ENCODE measurements around the gene INO80D.
"Not testable (repeated sequence)": the region's sequence is repeated elsewhere in the genome, so short reads cannot be mapped to it uniquely, and the experiment has no call there.

The INO80D gene

GRCh38 chr2:205976934-205977659, 108.9 kb downstream of the INO80D start:
- H3K27ac ChIP-seq (replicated peaks); DNase-seq (ENCODE audit: low read depth in 1 of 2, low spot score in 1 of 2); H3K4me3 ChIP-seq (replicated peaks; ENCODE audit: insufficient read depth, low read length); H3K27me3 ChIP-seq (ENCODE audit: insufficient read depth, poor library complexity, severe bottlenecking): not testable (repeated sequence)

- Histone ChIP-seq H3K4me3 (replicated peaks; ENCODE audit: insufficient read depth, low read length) (no peak overlapping the region), H3K27me3 (ENCODE audit: insufficient read depth, poor library complexity, severe bottlenecking) (no peaks in the 10 kb centered on the region), H3K27ac (replicated peaks) (no peak overlapping the region)
- TF ChIP-seq GABPA (IDR thresholded peaks at IDR 0.05; ENCODE audit: low read depth) (no peak), SPI1 (IDR thresholded peaks at IDR 0.05; ENCODE audit: borderline replicate concordance, low read depth) (no peak)
- no peak for DNase-seq (ENCODE audit: low read depth in 1 of 2, low spot score in 1 of 2)
These were observed 109.7 kb downstream of the INO80D start for GRCh38 chr2:205976120-205976814.

DNA sequence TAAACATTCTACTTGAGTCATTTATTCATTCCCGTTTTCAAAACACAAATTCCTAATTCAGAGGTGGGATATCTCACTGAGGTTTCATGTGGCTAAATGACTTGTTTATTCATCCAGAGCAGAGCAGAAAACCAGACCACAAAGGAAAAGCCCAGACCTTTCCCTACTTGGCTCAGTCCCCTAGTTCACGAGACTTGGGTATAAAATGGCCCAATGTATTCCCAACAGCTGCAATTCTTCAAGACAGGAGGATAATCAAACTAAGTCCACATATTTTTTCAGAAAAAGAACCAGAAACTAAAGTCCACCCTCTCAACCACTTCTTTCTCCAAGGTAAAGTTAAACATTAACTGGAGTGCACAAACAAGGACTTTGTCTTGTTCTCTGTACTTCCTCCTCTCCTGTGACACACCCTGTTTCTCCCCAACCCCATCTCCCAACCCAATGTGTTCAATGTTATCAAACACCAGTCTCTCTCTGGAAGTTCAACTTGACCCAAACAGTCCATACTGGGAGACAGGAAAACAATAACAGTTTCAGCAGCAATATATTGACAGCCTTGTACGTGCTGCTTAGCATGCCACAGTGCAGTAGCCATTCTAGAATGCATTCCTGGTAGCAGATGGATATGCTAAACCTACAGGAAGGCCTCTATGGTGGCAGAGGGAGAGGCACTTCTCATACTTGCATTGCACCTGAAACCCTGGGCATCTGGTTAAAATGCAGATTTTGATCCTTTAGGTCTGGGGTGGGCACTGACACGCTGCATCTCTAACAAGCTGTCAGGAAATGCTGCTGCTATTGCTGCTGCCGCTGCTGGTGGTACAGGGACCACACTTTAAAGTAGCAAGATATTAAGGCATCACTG, 110.7 kb downstream of the INO80D start:
- no peak for DNase-seq (ENCODE audit: low read depth in 1 of 2, low spot score in 1 of 2)
- Histone ChIP-seq H3K27ac (replicated peaks) (no peak overlapping the region), H3K4me3 (replicated peaks; ENCODE audit: insufficient read depth, low read length) (no peak overlapping the region), H3K27me3 (ENCODE audit: insufficient read depth, poor library complexity, severe bottlenecking) (no peaks in the 10 kb centered on the region)
- TF ChIP-seq GABPA (IDR thresholded peaks at IDR 0.05; ENCODE audit: low read depth) (no peak), SPI1 (IDR thresholded peaks at IDR 0.05; ENCODE audit: borderline replicate concordance, low read depth) (no peak), POLR2AphosphoS5 (IDR thresholded peaks at IDR 0.05; ENCODE audit: low read depth) (no peak)
- TF ChIP-seq, protein P1, sequence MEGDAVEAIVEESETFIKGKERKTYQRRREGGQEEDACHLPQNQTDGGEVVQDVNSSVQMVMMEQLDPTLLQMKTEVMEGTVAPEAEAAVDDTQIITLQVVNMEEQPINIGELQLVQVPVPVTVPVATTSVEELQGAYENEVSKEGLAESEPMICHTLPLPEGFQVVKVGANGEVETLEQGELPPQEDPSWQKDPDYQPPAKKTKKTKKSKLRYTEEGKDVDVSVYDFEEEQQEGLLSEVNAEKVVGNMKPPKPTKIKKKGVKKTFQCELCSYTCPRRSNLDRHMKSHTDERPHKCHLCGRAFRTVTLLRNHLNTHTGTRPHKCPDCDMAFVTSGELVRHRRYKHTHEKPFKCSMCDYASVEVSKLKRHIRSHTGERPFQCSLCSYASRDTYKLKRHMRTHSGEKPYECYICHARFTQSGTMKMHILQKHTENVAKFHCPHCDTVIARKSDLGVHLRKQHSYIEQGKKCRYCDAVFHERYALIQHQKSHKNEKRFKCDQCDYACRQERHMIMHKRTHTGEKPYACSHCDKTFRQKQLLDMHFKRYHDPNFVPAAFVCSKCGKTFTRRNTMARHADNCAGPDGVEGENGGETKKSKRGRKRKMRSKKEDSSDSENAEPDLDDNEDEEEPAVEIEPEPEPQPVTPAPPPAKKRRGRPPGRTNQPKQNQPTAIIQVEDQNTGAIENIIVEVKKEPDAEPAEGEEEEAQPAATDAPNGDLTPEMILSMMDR (IDR thresholded peaks at IDR 0.05; ENCODE audit: insufficient read depth, low read length), result no peak
- TF ChIP-seq, protein P2, sequence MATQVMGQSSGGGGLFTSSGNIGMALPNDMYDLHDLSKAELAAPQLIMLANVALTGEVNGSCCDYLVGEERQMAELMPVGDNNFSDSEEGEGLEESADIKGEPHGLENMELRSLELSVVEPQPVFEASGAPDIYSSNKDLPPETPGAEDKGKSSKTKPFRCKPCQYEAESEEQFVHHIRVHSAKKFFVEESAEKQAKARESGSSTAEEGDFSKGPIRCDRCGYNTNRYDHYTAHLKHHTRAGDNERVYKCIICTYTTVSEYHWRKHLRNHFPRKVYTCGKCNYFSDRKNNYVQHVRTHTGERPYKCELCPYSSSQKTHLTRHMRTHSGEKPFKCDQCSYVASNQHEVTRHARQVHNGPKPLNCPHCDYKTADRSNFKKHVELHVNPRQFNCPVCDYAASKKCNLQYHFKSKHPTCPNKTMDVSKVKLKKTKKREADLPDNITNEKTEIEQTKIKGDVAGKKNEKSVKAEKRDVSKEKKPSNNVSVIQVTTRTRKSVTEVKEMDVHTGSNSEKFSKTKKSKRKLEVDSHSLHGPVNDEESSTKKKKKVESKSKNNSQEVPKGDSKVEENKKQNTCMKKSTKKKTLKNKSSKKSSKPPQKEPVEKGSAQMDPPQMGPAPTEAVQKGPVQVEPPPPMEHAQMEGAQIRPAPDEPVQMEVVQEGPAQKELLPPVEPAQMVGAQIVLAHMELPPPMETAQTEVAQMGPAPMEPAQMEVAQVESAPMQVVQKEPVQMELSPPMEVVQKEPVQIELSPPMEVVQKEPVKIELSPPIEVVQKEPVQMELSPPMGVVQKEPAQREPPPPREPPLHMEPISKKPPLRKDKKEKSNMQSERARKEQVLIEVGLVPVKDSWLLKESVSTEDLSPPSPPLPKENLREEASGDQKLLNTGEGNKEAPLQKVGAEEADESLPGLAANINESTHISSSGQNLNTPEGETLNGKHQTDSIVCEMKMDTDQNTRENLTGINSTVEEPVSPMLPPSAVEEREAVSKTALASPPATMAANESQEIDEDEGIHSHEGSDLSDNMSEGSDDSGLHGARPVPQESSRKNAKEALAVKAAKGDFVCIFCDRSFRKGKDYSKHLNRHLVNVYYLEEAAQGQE (IDR thresholded peaks at IDR 0.05; ENCODE audit: insufficient replicate concordance, low read depth), result no peak

DNA sequence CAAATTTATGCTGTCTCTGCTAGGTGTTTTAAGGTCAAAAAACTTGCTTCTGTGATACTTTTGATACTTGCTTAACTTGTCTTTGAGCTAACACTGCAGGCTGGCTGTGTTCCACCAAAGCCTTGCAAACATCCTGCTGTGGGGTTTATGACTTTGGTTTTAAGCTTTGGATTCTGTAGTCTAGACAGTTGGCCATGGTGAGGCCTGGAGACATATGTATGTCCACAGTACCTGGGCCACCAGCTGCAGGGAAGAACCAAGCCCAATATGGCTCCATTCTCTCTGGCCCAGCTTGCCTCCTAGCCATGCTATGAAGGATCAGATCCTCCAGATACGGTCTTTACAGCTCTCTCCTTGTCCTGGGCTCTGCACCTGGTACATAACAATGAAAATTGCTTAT, 113.9 kb downstream of the INO80D start:
- DNase-seq (ENCODE audit: low read depth in 1 of 2, low spot score in 1 of 2), result no peak
- Histone ChIP-seq H3K27ac (replicated peaks) (no peak overlapping the region), H3K27me3 (ENCODE audit: insufficient read depth, poor library complexity, severe bottlenecking) (no peaks in the 10 kb centered on the region), H3K4me3 (replicated peaks; ENCODE audit: insufficient read depth, low read length) (no peak overlapping the region)
- TF ChIP-seq GABPA (IDR thresholded peaks at IDR 0.05; ENCODE audit: low read depth), result no peak

GRCh38 chr2:205970348-205970747, 115.6 kb downstream of the INO80D start:
- no peaks in the 10 kb centered on the region for H3K27me3 ChIP-seq (ENCODE audit: insufficient read depth, poor library complexity, severe bottlenecking)
- TF ChIP-seq, protein P2 (IDR thresholded peaks at IDR 0.05; ENCODE audit: insufficient replicate concordance, low read depth), result no peak
- TF ChIP-seq POLR2AphosphoS5 (IDR thresholded peaks at IDR 0.05; ENCODE audit: low read depth) (no peak), GABPA (IDR thresholded peaks at IDR 0.05; ENCODE audit: low read depth) (no peak), SPI1 (IDR thresholded peaks at IDR 0.05; ENCODE audit: borderline replicate concordance, low read depth) (no peak)
- TF ChIP-seq, protein P1 (IDR thresholded peaks at IDR 0.05; ENCODE audit: insufficient read depth, low read length), result no peak
- H3K27ac ChIP-seq (replicated peaks), result no peak overlapping the region
- DNase-seq (ENCODE audit: low read depth in 1 of 2, low spot score in 1 of 2), result no peak
- no peak overlapping the region for H3K4me3 ChIP-seq (replicated peaks; ENCODE audit: insufficient read depth, low read length)
